ENCODE measurements around the gene ZEB1. TPM values are rescaled to one million over a fixed set of nuclear protein-coding genes. Genes with fewer than 3 reads are reported as not detected.
"Not testable (repeated sequence)": the region's sequence is repeated elsewhere in the genome, so short reads cannot be mapped to it uniquely, and the experiment has no call there.

ZEB1 gene
- polyA plus RNA-seq, 6 donors from 2014 or later = 6.2 to 38.0 (median 25.9) TPM

- Mint-ChIP-seq H3K27ac (peak overlapping the region in 1 of 6 donors; percentile 84), H3K27me3 (no peaks in the 10 kb centered on the region), H3K4me1 (peaks cover 28 to 31% (median 29%) of the 10 kb centered on the region in 3 donors), H3K9me3 (no peaks in the 10 kb centered on the region), H3K36me3 (peaks cover 7 to 18% of the 10 kb centered on the region in 2 donors), H3K4me3 (no peak overlapping the region)
- DNase-seq (no peak), ATAC-seq (ENCODE audit: low read depth in 2 of 2) (no peak)
Observed at GRCh38 chr10:31395695-31396094, 76.7 kb downstream of the ZEB1 start.

DNA sequence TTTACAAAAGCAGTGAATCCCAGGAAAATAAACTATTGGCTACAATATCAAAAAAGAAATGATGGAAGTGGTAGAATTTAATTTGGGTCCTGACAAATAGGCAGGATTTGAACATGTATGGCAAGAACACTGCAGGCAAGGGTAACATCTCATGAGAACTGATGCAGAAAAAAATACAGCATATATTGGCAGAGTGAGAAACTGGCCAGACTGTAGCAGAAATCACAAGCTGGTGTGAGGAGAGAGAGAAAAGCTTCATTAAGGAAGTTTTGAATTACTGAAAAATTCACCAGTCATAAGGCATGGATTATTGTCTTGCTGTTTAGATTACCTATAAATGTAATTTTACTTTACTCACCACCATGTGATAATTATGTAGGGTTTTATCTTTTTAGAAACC is 77.4 kb downstream of the ZEB1 start:
- Mint-ChIP-seq H3K4me1 (peaks cover 32 to 36% (median 34%) of the 10 kb centered on the region in 3 donors), H3K36me3 (peaks cover 7 to 15% of the 10 kb centered on the region in 2 donors), H3K27ac (no peak overlapping the region), H3K9me3 (no peaks in the 10 kb centered on the region), H3K4me3 (no peak overlapping the region), H3K27me3 (no peaks in the 10 kb centered on the region)
- ATAC-seq (ENCODE audit: low read depth in 2 of 2) (no peak), DNase-seq (no peak)

GRCh38 chr10:31397852-31398251 is 78.8 kb downstream of the ZEB1 start:
- Mint-ChIP-seq H3K36me3 (peaks cover 7 to 15% of the 10 kb centered on the region in 2 donors), H3K9me3 (no peaks in the 10 kb centered on the region), H3K4me1 (peaks cover 36 to 45% (median 38%) of the 10 kb centered on the region in 3 donors), H3K27ac (no peak overlapping the region), H3K27me3 (no peaks in the 10 kb centered on the region), H3K4me3 (no peak overlapping the region)
- ATAC-seq (ENCODE audit: low read depth in 2 of 2) (no peak), DNase-seq (no peak)

DNA sequence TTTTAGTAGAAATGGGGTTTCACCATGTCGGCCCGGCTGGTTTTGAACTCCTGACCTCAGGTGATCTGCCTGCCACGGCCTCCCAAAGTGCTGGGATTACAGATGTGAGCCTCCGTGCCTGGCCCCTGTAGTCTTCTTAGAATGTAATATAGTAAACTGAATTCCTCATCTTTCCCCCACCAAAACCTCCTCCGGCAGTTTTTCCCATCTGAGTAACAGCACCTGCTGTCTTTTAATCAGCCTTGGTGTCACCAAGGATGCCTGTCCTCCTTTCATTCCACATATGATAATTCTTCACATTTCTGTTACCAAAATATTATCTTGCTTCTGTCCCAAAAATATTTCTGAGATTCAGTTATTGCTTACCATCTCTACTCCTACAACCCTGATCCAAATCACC is 80.2 kb downstream of the ZEB1 start:
- Mint-ChIP-seq H3K27me3 (no peaks in the 10 kb centered on the region), H3K27ac (peak overlapping the region in 2 of 6 donors; percentile 4 to 11), H3K4me1 (peaks cover 33 to 45% (median 34%) of the 10 kb centered on the region in 3 donors), H3K9me3 (no peaks in the 10 kb centered on the region), H3K4me3 (peak overlapping the region in 1 of 8 donors; percentile 62), H3K36me3 (peaks cover 7 to 10% of the 10 kb centered on the region in 2 donors)
- DNase-seq = no peak
- ATAC-seq (ENCODE audit: low read depth in 2 of 2) = no peak

DNA sequence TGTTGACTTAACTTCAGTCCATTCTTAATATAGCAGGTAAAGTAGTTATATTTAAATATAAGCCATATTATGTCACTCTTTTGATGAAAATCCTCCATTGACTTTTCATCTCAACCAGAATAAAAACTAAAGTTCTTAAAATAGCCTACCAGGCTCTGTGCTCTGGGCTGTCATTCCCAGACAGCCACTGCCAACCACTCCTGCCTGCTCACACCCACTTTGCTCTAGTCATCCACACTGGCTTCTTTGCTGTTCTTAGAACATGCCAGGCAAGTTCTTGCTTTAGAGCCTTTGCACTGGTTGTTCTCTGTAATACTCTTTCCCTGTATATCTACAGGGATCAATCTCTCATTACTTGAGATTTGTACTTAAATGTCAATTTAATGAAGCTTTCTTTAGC is 80.6 kb downstream of the ZEB1 start:
- H3K9me3 Mint-ChIP-seq = no peaks in the 10 kb centered on the region
- no peak for DNase-seq
- no peaks in the 10 kb centered on the region for H3K27me3 Mint-ChIP-seq
- no peak for ATAC-seq (ENCODE audit: low read depth in 2 of 2)
- peaks cover 6 to 7% of the 10 kb centered on the region in 2 donors for H3K36me3 Mint-ChIP-seq
- H3K4me3 Mint-ChIP-seq = no peak overlapping the region
- peaks cover 34 to 46% (median 34%) of the 10 kb centered on the region in 3 donors for H3K4me1 Mint-ChIP-seq
- peak overlapping the region; percentile 11 to 73 (median 46) for H3K27ac Mint-ChIP-seq

DNA sequence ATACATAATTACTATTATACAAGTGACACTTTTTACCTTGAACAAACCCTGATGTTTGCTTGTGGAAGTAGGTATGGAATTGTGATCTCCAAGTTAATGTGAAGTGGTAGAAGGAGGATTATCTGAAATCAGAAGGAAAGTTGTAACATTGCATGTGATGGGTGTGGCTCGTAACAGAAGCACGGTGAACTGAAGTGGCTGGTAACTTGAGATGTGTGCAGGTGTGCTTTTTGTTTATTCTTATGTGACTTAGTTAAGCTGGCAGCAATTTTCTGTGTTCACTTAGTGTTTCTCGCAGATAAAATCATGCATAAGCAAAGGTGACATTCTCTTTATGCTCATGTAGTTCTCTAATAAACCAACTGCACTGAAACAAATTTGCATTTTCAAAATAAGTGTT is 82.3 kb downstream of the ZEB1 start:
- no peak for ATAC-seq (ENCODE audit: low read depth in 2 of 2)
- Mint-ChIP-seq H3K27me3 (no peaks in the 10 kb centered on the region), H3K9me3 (peaks cover 0 to 9% (median 0%) of the 10 kb centered on the region in 7 donors), H3K4me1 (peaks cover 29 to 43% (median 29%) of the 10 kb centered on the region in 3 donors), H3K27ac (peak overlapping the region in 1 of 6 donors; percentile 72), H3K36me3 (peaks cover 7 to 11% of the 10 kb centered on the region in 2 donors), H3K4me3 (no peak overlapping the region)
- DNase-seq = no peak

GRCh38 chr10:31404640-31405039 is 85.6 kb downstream of the ZEB1 start:
- H3K4me1 Mint-ChIP-seq = peaks cover 20 to 32% (median 21%) of the 10 kb centered on the region in 3 donors
- H3K4me3 Mint-ChIP-seq = no peak overlapping the region
- peak overlapping the region in 2 of 6 donors; percentile 22 to 39 for H3K27ac Mint-ChIP-seq
- H3K9me3 Mint-ChIP-seq = peaks cover 0 to 15% (median 3%) of the 10 kb centered on the region in 7 donors
- DNase-seq (no peak), ATAC-seq (ENCODE audit: low read depth in 2 of 2) (no peak)
- peaks cover 1 to 11% of the 10 kb centered on the region in 2 donors for H3K36me3 Mint-ChIP-seq
- H3K27me3 Mint-ChIP-seq = no peaks in the 10 kb centered on the region

DNA sequence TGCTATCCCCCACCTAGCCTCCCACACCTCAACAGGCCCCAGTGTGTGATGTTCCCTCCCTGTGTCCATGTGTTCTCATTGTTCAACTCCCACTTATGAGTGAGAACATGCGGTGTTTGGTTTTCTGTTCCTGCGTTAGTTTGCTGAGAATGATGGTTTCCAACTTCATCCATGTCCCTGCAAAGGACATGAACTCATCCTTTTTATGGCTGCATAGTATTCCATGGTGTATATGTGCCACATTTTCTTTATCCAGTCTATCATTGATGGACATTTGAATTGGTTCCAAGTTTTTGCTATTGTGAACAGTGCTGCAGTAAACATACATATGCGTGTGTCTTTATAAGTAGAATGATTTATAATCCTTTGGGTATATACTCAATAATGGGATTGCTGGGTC is 86.8 kb downstream of the ZEB1 start:
- H3K4me1 Mint-ChIP-seq = peaks cover 19 to 33% (median 22%) of the 10 kb centered on the region in 3 donors
- H3K9me3 Mint-ChIP-seq = peaks cover 0 to 27% (median 6%) of the 10 kb centered on the region in 7 donors
- not testable (repeated sequence) for DNase-seq; ATAC-seq (ENCODE audit: low read depth in 2 of 2); H3K4me3 Mint-ChIP-seq; H3K27me3 Mint-ChIP-seq
- peak overlapping the region in 1 of 6 donors; percentile 73 for H3K27ac Mint-ChIP-seq
- peaks cover 0 to 16% of the 10 kb centered on the region in 2 donors for H3K36me3 Mint-ChIP-seq

GRCh38 chr10:31412397-31412796 is 93.4 kb downstream of the ZEB1 start:
- ATAC-seq (ENCODE audit: low read depth in 2 of 2); H3K4me3 Mint-ChIP-seq; DNase-seq; H3K27ac Mint-ChIP-seq; H3K27me3 Mint-ChIP-seq: not testable (repeated sequence)
- Mint-ChIP-seq H3K4me1 (peaks cover 27 to 33% (median 28%) of the 10 kb centered on the region in 3 donors), H3K9me3 (peaks cover 0 to 19% (median 6%) of the 10 kb centered on the region in 7 donors), H3K36me3 (peaks cover 0 to 13% of the 10 kb centered on the region in 2 donors)

GRCh38 chr10:31413325-31413724 is 94.3 kb downstream of the ZEB1 start:
- H3K27me3 Mint-ChIP-seq = no peaks in the 10 kb centered on the region
- peak overlapping the region in 1 of 6 donors; percentile 27 for H3K27ac Mint-ChIP-seq
- peaks cover 35 to 42% (median 38%) of the 10 kb centered on the region in 3 donors for H3K4me1 Mint-ChIP-seq
- H3K36me3 Mint-ChIP-seq = peaks cover 0 to 16% of the 10 kb centered on the region in 2 donors
- ATAC-seq (ENCODE audit: low read depth in 2 of 2) (no peak), DNase-seq (no peak)
- H3K9me3 Mint-ChIP-seq = peaks cover 0 to 19% (median 6%) of the 10 kb centered on the region in 7 donors
- H3K4me3 Mint-ChIP-seq = peak overlapping the region in 2 of 8 donors; percentile 1 to 13

- Mint-ChIP-seq H3K4me3 (no peak overlapping the region), H3K36me3 (peaks cover 0 to 8% of the 10 kb centered on the region in 2 donors), H3K27ac (no peak overlapping the region), H3K4me1 (peaks cover 52 to 60% (median 54%) of the 10 kb centered on the region in 3 donors), H3K9me3 (no peaks in the 10 kb centered on the region), H3K27me3 (no peaks in the 10 kb centered on the region)
- DNase-seq (no peak), ATAC-seq (ENCODE audit: low read depth in 2 of 2) (no peak)
Observed at GRCh38 chr10:31418481-31418880, 99.5 kb downstream of the ZEB1 start.

DNA sequence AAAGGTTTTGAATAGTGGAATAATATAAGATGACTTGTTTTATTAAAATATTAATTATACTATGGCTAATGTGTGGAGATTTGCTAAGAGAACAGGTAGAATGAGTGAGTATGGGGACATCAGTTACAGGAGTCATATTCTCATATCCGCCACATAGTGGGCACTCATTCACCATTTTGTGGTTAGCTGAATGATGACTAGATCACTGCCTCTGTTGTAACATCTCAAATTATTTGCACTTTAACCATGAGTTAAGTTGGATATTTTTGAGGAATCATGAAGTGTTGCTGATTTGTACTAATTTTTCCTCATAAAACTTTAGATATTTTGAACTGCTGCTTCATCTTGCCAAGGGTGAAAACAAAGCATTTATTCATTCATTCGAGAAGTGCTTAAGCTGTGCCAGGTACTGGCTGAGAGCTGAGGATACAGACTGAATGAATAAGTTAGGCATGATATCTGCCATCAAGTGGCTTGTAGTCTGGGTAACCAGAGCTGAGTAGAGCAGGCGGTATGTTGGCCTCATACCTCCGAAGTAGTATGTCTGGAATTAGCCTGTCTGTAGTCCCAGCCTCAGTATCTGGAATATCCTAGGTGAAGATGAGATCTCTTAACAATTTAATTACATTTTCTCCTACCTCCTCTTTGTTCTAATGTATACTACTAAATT is 100.5 kb downstream of the ZEB1 start:
- Mint-ChIP-seq H3K4me1 (peaks cover 48 to 66% (median 48%) of the 10 kb centered on the region in 3 donors), H3K27ac (no peak overlapping the region), H3K4me3 (no peak overlapping the region), H3K27me3 (no peaks in the 10 kb centered on the region), H3K9me3 (no peaks in the 10 kb centered on the region), H3K36me3 (peaks cover 0 to 8% of the 10 kb centered on the region in 2 donors)
- ATAC-seq (ENCODE audit: low read depth in 2 of 2) (no peak), DNase-seq (no peak)

GRCh38 chr10:31421322-31421721 is 102.3 kb downstream of the ZEB1 start:
- Mint-ChIP-seq H3K27ac (no peak overlapping the region), H3K27me3 (no peaks in the 10 kb centered on the region), H3K4me3 (no peak overlapping the region), H3K4me1 (peaks cover 56 to 78% (median 60%) of the 10 kb centered on the region in 3 donors), H3K9me3 (no peaks in the 10 kb centered on the region), H3K36me3 (peaks cover 0 to 8% of the 10 kb centered on the region in 2 donors)
- no peak for ATAC-seq (ENCODE audit: low read depth in 2 of 2)
- no peak for DNase-seq

DNA sequence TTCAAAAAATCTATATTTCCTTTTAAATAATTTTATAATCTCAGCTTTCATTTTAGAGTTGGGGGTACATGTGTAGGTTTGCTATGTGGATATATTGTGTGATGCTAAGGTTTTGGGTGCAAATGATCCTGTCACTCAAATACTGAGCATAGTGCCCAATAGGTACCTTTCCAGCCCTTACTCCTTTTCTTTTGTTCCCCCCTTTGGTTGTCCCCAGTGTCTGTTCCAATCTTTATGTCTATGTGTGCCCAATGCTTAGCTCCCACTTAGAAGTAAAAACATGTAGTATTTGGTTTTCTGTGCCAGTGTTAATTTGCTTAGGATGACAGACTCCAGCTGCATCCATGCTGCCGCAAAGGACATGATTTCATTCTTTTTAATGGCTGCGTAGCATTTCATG is 103.6 kb downstream of the ZEB1 start:
- H3K27ac Mint-ChIP-seq = no peak overlapping the region
- no peaks in the 10 kb centered on the region for H3K27me3 Mint-ChIP-seq
- peaks cover 54 to 78% (median 60%) of the 10 kb centered on the region in 3 donors for H3K4me1 Mint-ChIP-seq
- peaks cover under 1 to 1% of the 10 kb centered on the region in 2 donors for H3K36me3 Mint-ChIP-seq
- ATAC-seq (ENCODE audit: low read depth in 2 of 2) (no peak), DNase-seq (no peak)
- H3K9me3 Mint-ChIP-seq = peaks cover 0 to 4% (median 0%) of the 10 kb centered on the region in 7 donors
- no peak overlapping the region for H3K4me3 Mint-ChIP-seq
